Neural cell (in vitro differentiated cells): ENCODE data around the gene PLEKHA5. TPM values are rescaled to one million over a fixed set of nuclear protein-coding genes. Genes with fewer than 3 reads are reported as not detected.

ENCODE experiments used
- H2AFZ ChIP-seq: fragments of 200-600, 300-800 bp; sonication (generic), shearing (Covaris generic); 2 replicates; pipeline ENCODE4 v1.6.0; 2014; ENCODE audit warnings: low read depth, mild to moderate bottlenecking, antibody characterized with exemption, low read length, moderate library complexity
- H3F3A ChIP-seq: fragments of 200-600 bp; shearing (Covaris generic); 2 replicates; pipeline ENCODE4 v1.6.1; 2016; ENCODE audit warnings: mild to moderate bottlenecking, moderate library complexity, mixed read lengths, antibody characterized with exemption, low read length; ENCODE audit not compliant: insufficient read depth, poor library complexity, severe bottlenecking
- H3K27ac ChIP-seq: fragments of 200-600, 300-800 bp; sonication (generic), shearing (Covaris generic); 2 replicates; pipeline ENCODE4 v1.5.1; 2014; ENCODE audit warnings: mild to moderate bottlenecking, low read length, moderate library complexity
- H3K27me3 ChIP-seq: fragments of 300-800, 200-600 bp; sonication (generic), shearing (Covaris generic); 2 replicates; pipeline ENCODE4 v1.6.0; 2014; ENCODE audit warnings: mild to moderate bottlenecking, low read depth, low read length, moderate library complexity; ENCODE audit not compliant: insufficient read depth
- H3K36me3 ChIP-seq: fragments of 300-800, 200-600 bp; sonication (generic), shearing (Covaris generic); 2 replicates; pipeline ENCODE4 v1.5.1; 2014; ENCODE audit warnings: mild to moderate bottlenecking, antibody characterized with exemption, low read length, moderate library complexity; ENCODE audit not compliant: insufficient read depth
- H3K4me2 ChIP-seq: fragments of 300-800, 200-600 bp; sonication (generic), shearing (Covaris generic); 2 replicates; pipeline ENCODE4 v1.6.0; 2014; ENCODE audit warnings: mild to moderate bottlenecking, low read length
- H3K4me3 ChIP-seq: fragments of 300-800, 200-600 bp; sonication (generic), shearing (Covaris generic); 2 replicates; pipeline ENCODE4 v1.5.1; 2014; ENCODE audit warnings: mild to moderate bottlenecking, low read length, moderate library complexity
- H3K79me2 ChIP-seq: fragments of 200-600 bp; shearing (Covaris generic); replicated peaks from 2 replicates; pipeline ENCODE4 v1.6.0; 2014; ENCODE audit warnings: mild to moderate bottlenecking, low read length, moderate library complexity; ENCODE audit not compliant: insufficient read depth
- H3K9ac ChIP-seq: fragments of 300-800, 200-600 bp; sonication (generic), shearing (Covaris generic); 2 replicates; pipeline ENCODE4 v1.6.1; 2016; ENCODE audit warnings: mild to moderate bottlenecking, low read length, mixed read lengths
- H3K9me2 ChIP-seq: fragments of 200-600 bp; shearing (Covaris generic); 2 replicates; pipeline ENCODE4 v1.6.1; 2016; ENCODE audit warnings: mild to moderate bottlenecking, low read length, mixed read lengths; ENCODE audit not compliant: insufficient read depth
- H3K9me3 ChIP-seq: fragments of 200-600, 300-800 bp; sonication (generic), shearing (Covaris generic); 2 replicates; pipeline ENCODE4 v1.6.1; 2016; ENCODE audit warnings: mild to moderate bottlenecking, mixed run types, low read length, moderate library complexity, mixed read lengths
- H4K20me1 ChIP-seq: fragments of 200-600 bp; shearing (Covaris generic); 2 replicates; pipeline ENCODE4 v1.6.1; 2016; ENCODE audit warnings: mild to moderate bottlenecking, mixed run types; ENCODE audit not compliant: insufficient read depth
- EP300 ChIP-seq: fragments of 450-650 bp; conservative IDR thresholded peaks from 2 replicates; pipeline ENCODE4 v1.6.1; 2014; ENCODE audit warnings: antibody characterized with exemption, mild to moderate bottlenecking, moderate library complexity; ENCODE audit not compliant: poor library complexity, severe bottlenecking
- EZH2 ChIP-seq: fragments of 200-600, 300-800 bp; shearing (Covaris generic), sonication (generic); IDR thresholded peaks from 2 replicates; pipeline ENCODE4 v1.6.1; 2014; ENCODE audit warnings: antibody characterized with exemption, low read length, borderline replicate concordance, mild to moderate bottlenecking; ENCODE audit not compliant: insufficient read depth, poor library complexity, severe bottlenecking
- MXI1 ChIP-seq: fragments of 450-650 bp; conservative IDR thresholded peaks from 2 replicates; pipeline ENCODE4 v1.6.1; 2014; ENCODE audit warnings: antibody characterized with exemption, mild to moderate bottlenecking; ENCODE audit not compliant: poor library complexity, severe bottlenecking
- POLR2AphosphoS5 ChIP-seq: IDR thresholded peaks from 2 replicates; pipeline ENCODE4 v1.6.1; 2012
- RAD21 ChIP-seq: fragments of 450-650 bp; conservative IDR thresholded peaks from 2 replicates; pipeline ENCODE4 v1.6.1; 2014; ENCODE audit warnings: antibody characterized with exemption, mild to moderate bottlenecking, moderate library complexity
- SMC3 ChIP-seq: fragments of 450-650 bp; conservative IDR thresholded peaks from 2 replicates; pipeline ENCODE4 v1.6.1; 2014; ENCODE audit warnings: antibody characterized with exemption, mild to moderate bottlenecking, moderate library complexity; ENCODE audit not compliant: poor library complexity
- TAF1 ChIP-seq: IDR thresholded peaks from 2 replicates; pipeline ENCODE4 v1.6.1; 2012; ENCODE audit warnings: low read depth
- polyA plus RNA-seq: library from polyadenylated mRNA; depleted of rRNA; stranded (reverse); fragments of >200 nt; gene quantifications from 2 replicates; pipeline ENCODE4 v1.2.3, GENCODE V29; 2014
- TF ChIP-seq, protein P1 (sequence below): IDR thresholded peaks from 2 replicates; pipeline ENCODE4 v1.6.1; 2012; ENCODE audit warnings: borderline replicate concordance
- TF ChIP-seq, protein P2 (sequence below): fragments of 450-650 bp; IDR thresholded peaks from 2 replicates; pipeline ENCODE4 v1.5.1; 2014; ENCODE audit warnings: antibody characterized with exemption, mild to moderate bottlenecking, moderate library complexity; ENCODE audit not compliant: poor library complexity, severe bottlenecking

The PLEKHA5 gene
- polyA plus RNA-seq, 1 donor from 2014 or later = 130 TPM

DNA sequence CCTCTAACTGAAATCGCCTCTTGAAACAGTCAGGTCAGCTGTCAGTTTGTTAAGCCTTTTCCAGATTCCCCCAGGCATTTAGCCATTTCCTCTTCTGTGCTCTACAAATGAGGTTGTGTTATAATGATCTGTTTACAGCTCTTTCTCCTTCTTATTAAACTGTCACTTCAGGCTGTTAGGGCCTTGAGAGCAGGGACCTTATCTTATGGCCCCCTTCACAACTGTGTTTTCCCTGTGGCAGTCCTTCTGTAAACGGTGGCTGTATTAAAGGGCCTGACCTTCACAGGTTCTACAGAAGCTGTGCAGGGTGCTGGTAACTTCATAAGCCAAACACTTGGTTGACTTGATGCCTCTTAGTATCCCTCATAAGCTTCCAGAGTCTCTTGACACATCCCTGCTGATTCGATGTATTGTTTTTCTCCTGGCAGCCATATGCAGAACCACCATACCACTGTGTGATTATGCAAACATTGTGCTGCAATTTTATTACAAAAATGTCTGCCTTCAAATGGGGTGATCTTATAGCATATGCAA is 104.7 kb downstream of the PLEKHA5 start:
- Histone ChIP-seq H3K9me3 (no peaks in the 10 kb centered on the region), H3K27me3 (no peaks in the 10 kb centered on the region), H3K9ac (no peak overlapping the region), H4K20me1 (no peaks in the 10 kb centered on the region), H3K4me2 (no peak overlapping the region), H3K36me3 (no peaks in the 10 kb centered on the region), H3K9me2 (no peaks in the 10 kb centered on the region), H3K79me2 (peaks cover 34% of the 10 kb centered on the region), H2AFZ (no peak overlapping the region), H3K27ac (no peak overlapping the region), H3K4me3 (no peak overlapping the region), H3F3A (peaks cover 4% of the 10 kb centered on the region)
- TF ChIP-seq SMC3 = no peak
- no peak for TF ChIP-seq EZH2
- TF ChIP-seq, protein P1, sequence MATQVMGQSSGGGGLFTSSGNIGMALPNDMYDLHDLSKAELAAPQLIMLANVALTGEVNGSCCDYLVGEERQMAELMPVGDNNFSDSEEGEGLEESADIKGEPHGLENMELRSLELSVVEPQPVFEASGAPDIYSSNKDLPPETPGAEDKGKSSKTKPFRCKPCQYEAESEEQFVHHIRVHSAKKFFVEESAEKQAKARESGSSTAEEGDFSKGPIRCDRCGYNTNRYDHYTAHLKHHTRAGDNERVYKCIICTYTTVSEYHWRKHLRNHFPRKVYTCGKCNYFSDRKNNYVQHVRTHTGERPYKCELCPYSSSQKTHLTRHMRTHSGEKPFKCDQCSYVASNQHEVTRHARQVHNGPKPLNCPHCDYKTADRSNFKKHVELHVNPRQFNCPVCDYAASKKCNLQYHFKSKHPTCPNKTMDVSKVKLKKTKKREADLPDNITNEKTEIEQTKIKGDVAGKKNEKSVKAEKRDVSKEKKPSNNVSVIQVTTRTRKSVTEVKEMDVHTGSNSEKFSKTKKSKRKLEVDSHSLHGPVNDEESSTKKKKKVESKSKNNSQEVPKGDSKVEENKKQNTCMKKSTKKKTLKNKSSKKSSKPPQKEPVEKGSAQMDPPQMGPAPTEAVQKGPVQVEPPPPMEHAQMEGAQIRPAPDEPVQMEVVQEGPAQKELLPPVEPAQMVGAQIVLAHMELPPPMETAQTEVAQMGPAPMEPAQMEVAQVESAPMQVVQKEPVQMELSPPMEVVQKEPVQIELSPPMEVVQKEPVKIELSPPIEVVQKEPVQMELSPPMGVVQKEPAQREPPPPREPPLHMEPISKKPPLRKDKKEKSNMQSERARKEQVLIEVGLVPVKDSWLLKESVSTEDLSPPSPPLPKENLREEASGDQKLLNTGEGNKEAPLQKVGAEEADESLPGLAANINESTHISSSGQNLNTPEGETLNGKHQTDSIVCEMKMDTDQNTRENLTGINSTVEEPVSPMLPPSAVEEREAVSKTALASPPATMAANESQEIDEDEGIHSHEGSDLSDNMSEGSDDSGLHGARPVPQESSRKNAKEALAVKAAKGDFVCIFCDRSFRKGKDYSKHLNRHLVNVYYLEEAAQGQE = no peak
- TF ChIP-seq MXI1 = no peak
- TF ChIP-seq TAF1 = no peak

DNA sequence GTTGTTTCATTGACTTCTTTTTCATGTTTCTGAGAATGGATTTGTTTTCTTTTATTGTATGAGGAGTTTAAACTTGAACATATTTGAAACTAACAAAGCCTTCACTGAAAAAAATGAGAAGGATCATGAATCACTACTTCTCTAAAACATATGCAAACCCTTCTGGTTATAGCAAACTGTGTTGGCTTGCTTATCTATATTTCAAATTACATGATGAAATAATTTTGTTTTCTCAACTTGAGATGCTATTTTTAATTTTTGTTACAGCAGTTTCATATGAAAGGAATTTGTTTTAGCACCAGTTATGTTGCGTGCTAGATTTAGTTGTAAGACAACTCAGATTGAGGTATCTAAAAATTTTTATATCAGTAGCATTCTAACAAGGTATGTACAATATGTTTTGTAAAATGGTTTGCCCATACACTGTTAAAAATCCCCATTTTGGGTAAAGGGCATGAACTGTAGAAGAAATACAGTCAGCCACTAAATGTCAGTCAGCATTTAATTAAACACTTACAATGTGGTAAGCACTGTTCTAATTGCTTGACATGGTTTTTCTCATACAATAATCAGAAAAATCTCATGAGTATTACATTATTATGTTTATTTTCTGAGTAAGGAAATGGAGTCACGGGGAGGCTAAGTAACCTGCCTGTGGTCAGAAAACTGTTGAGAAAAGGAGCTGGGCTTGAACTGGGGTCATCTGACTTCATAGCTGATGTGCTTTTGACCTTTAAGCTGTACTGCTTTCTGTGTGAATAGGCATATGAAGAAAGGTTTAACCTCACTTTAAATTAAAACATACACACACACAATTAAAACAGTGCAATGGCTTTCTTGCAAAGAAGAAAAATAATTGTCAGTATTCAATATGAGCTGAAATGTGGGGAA is 105.7 kb downstream of the PLEKHA5 start:
- no peaks in the 10 kb centered on the region for H3K9me2 ChIP-seq
- peaks cover 7% of the 10 kb centered on the region for H3F3A ChIP-seq
- no peaks in the 10 kb centered on the region for H4K20me1 ChIP-seq
- H3K79me2 ChIP-seq = peaks cover 36% of the 10 kb centered on the region
- no peak overlapping the region for H2AFZ ChIP-seq
- no peak overlapping the region for H3K4me3 ChIP-seq
- no peak overlapping the region for H3K4me2 ChIP-seq
- H3K27ac ChIP-seq = no peak overlapping the region
- no peaks in the 10 kb centered on the region for H3K9me3 ChIP-seq
- no peak overlapping the region for H3K9ac ChIP-seq
- no peak for TF ChIP-seq SMC3
- no peak for TF ChIP-seq EZH2
- TF ChIP-seq RAD21 = no peak
- no peak for TF ChIP-seq MXI1
- TF ChIP-seq EP300 = no peak
- TF ChIP-seq, protein P1 = no peak
- no peak for TF ChIP-seq TAF1
- TF ChIP-seq, protein P2, sequence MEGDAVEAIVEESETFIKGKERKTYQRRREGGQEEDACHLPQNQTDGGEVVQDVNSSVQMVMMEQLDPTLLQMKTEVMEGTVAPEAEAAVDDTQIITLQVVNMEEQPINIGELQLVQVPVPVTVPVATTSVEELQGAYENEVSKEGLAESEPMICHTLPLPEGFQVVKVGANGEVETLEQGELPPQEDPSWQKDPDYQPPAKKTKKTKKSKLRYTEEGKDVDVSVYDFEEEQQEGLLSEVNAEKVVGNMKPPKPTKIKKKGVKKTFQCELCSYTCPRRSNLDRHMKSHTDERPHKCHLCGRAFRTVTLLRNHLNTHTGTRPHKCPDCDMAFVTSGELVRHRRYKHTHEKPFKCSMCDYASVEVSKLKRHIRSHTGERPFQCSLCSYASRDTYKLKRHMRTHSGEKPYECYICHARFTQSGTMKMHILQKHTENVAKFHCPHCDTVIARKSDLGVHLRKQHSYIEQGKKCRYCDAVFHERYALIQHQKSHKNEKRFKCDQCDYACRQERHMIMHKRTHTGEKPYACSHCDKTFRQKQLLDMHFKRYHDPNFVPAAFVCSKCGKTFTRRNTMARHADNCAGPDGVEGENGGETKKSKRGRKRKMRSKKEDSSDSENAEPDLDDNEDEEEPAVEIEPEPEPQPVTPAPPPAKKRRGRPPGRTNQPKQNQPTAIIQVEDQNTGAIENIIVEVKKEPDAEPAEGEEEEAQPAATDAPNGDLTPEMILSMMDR = no peak
- no peak for TF ChIP-seq POLR2AphosphoS5
- no peaks in the 10 kb centered on the region for H3K27me3 ChIP-seq
- no peaks in the 10 kb centered on the region for H3K36me3 ChIP-seq
